ENCODE data around the gene KCNIP4.

Gene KCNIP4

GRCh38 chr4:20995015-20995414, 953.6 kb downstream of the KCNIP4 start:
- no peaks in the 10 kb centered on the region for H3K9me3 Mint-ChIP-seq
- no peaks in the 10 kb centered on the region for H3K4me1 Mint-ChIP-seq
- H3K27ac Mint-ChIP-seq, result no peak overlapping the region
- no peaks in the 10 kb centered on the region for H3K36me3 Mint-ChIP-seq (ENCODE audit: low read depth)
- no peaks in the 10 kb centered on the region for H3K27me3 Mint-ChIP-seq (ENCODE audit: low read depth, poor library complexity)
- no peak for DNase-seq
- no peak overlapping the region for H3K4me3 Mint-ChIP-seq
- TF ChIP-seq CTCF (IDR thresholded peaks at IDR 0.05), result no peak

GRCh38 chr4:20992002-20992401, 956.6 kb downstream of the KCNIP4 start:
- DNase-seq, result no peak
- no peak overlapping the region for H3K27ac Mint-ChIP-seq
- no peaks in the 10 kb centered on the region for H3K9me3 Mint-ChIP-seq
- H3K36me3 Mint-ChIP-seq (ENCODE audit: low read depth), result no peaks in the 10 kb centered on the region
- no peaks in the 10 kb centered on the region for H3K4me1 Mint-ChIP-seq
- peaks cover 6% of the 10 kb centered on the region for H3K27me3 Mint-ChIP-seq (ENCODE audit: low read depth, poor library complexity)
- H3K4me3 Mint-ChIP-seq, result no peak overlapping the region
- no peak for TF ChIP-seq CTCF (IDR thresholded peaks at IDR 0.05)

GRCh38 chr4:20987191-20987590, 961.4 kb downstream of the KCNIP4 start:
- no peaks in the 10 kb centered on the region for H3K36me3 Mint-ChIP-seq (ENCODE audit: low read depth)
- no peak for TF ChIP-seq CTCF (IDR thresholded peaks at IDR 0.05)
- H3K4me1 Mint-ChIP-seq, result no peaks in the 10 kb centered on the region
- DNase-seq, result no peak
- no peaks in the 10 kb centered on the region for H3K9me3 Mint-ChIP-seq
- H3K27ac Mint-ChIP-seq, result no peak overlapping the region
- peaks cover 54% of the 10 kb centered on the region for H3K27me3 Mint-ChIP-seq (ENCODE audit: low read depth, poor library complexity)
- no peak overlapping the region for H3K4me3 Mint-ChIP-seq

GRCh38 chr4:20984576-20984836, 964.1 kb downstream of the KCNIP4 start:
- Mint-ChIP-seq H3K4me1 (no peaks in the 10 kb centered on the region), H3K27ac (no peak overlapping the region), H3K27me3 (ENCODE audit: low read depth, poor library complexity) (peaks cover 62% of the 10 kb centered on the region), H3K4me3 (peak overlapping the region; percentile 78), H3K36me3 (ENCODE audit: low read depth) (no peaks in the 10 kb centered on the region), H3K9me3 (no peaks in the 10 kb centered on the region)
- TF ChIP-seq CTCF (IDR thresholded peaks at IDR 0.05), result no peak
- DNase-seq, result no peak

GRCh38 chr4:20983763-20984575, 964.6 kb downstream of the KCNIP4 start:
- Mint-ChIP-seq H3K27me3 (ENCODE audit: low read depth, poor library complexity) (peaks cover 60% of the 10 kb centered on the region), H3K36me3 (ENCODE audit: low read depth) (no peaks in the 10 kb centered on the region), H3K4me1 (no peaks in the 10 kb centered on the region), H3K9me3 (no peaks in the 10 kb centered on the region), H3K27ac (no peak overlapping the region), H3K4me3 (peak overlapping the region; percentile 78)
- TF ChIP-seq CTCF (IDR thresholded peaks at IDR 0.05), result no peak
- peak; percentile 40 for DNase-seq

- H3K27ac Mint-ChIP-seq, result no peak overlapping the region
- H3K4me3 Mint-ChIP-seq, result no peak overlapping the region
- DNase-seq, result no peak
- peaks cover 64% of the 10 kb centered on the region for H3K27me3 Mint-ChIP-seq (ENCODE audit: low read depth, poor library complexity)
- no peaks in the 10 kb centered on the region for H3K36me3 Mint-ChIP-seq (ENCODE audit: low read depth)
- TF ChIP-seq CTCF (IDR thresholded peaks at IDR 0.05), result no peak
- no peaks in the 10 kb centered on the region for H3K9me3 Mint-ChIP-seq
- H3K4me1 Mint-ChIP-seq, result no peaks in the 10 kb centered on the region
Measured at GRCh38 chr4:20982544-20982943, 966.0 kb downstream of the KCNIP4 start.

Measured in nephron progenitor cell (in vitro differentiated cells).